ENCODE data around the gene TOLLIP.

DNA sequence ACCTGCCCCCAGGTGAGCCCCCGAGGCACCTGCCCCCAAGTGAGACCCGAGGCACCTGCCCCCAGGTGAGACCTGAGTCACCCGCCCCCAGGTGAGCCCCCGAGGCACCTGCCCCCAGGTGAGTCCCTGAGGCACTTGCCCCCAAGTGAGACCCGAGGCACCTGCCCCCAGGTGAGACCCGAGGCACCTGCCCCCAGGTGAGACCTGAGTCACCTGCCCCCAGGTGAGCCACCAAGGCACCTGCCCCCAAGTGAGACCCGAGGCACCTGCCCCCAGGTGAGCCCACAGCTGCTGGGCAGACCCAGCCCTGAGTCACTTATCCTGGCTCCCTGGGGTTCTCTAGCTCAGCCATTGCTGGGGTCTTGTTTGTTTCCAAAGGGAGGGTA lies 50.4 kb downstream of the TOLLIP start:
- TF ChIP-seq, protein P1, sequence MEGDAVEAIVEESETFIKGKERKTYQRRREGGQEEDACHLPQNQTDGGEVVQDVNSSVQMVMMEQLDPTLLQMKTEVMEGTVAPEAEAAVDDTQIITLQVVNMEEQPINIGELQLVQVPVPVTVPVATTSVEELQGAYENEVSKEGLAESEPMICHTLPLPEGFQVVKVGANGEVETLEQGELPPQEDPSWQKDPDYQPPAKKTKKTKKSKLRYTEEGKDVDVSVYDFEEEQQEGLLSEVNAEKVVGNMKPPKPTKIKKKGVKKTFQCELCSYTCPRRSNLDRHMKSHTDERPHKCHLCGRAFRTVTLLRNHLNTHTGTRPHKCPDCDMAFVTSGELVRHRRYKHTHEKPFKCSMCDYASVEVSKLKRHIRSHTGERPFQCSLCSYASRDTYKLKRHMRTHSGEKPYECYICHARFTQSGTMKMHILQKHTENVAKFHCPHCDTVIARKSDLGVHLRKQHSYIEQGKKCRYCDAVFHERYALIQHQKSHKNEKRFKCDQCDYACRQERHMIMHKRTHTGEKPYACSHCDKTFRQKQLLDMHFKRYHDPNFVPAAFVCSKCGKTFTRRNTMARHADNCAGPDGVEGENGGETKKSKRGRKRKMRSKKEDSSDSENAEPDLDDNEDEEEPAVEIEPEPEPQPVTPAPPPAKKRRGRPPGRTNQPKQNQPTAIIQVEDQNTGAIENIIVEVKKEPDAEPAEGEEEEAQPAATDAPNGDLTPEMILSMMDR (IDR thresholded peaks at IDR 0.05; ENCODE audit: low read length), result no peak
- no peak for TF ChIP-seq EZH2 (IDR thresholded peaks at IDR 0.05; ENCODE audit: borderline replicate concordance, low read length)

All from OCI-LY1 (cell line).